OCI-LY1 (cell line): Measurements from ENCODE around the gene TCL1A.

Experiments
- CTCF ChIP-seq: fragments of 200-600 bp; sonication (generic), shearing (Covaris generic); IDR thresholded peaks from 2 replicates; pipeline ENCODE4 v1.5.1; 2017; ENCODE audit warnings: mild to moderate bottlenecking, antibody characterized with exemption, low read length, moderate library complexity, mixed read lengths
- EZH2 ChIP-seq: fragments of 200-600 bp; sonication (generic), shearing (Covaris generic); IDR thresholded peaks from 2 replicates; pipeline ENCODE4 v1.8.0; 2017; ENCODE audit warnings: borderline replicate concordance, mixed run types, mild to moderate bottlenecking, antibody characterized with exemption, low read length, moderate library complexity, mixed read lengths

GRCh38 chr14:95686935-95687334, 27.0 kb downstream of the TCL1A start:
- TF ChIP-seq CTCF (no peak), EZH2 (no peak)
